NCI-H510A treated with DMSO at 0.1 percent for 48 hours (cell line): Measurements from ENCODE around the gene FAM25G.
"Not testable (repeated sequence)": the region's sequence is repeated elsewhere in the genome, so short reads cannot be mapped to it uniquely, and the experiment has no call there.

Experiments
- DNase-seq: peaks from one replicate; lab custom pipeline; 2025; lab: John Stamatoyannopoulos, UW

The FAM25G gene

DNA sequence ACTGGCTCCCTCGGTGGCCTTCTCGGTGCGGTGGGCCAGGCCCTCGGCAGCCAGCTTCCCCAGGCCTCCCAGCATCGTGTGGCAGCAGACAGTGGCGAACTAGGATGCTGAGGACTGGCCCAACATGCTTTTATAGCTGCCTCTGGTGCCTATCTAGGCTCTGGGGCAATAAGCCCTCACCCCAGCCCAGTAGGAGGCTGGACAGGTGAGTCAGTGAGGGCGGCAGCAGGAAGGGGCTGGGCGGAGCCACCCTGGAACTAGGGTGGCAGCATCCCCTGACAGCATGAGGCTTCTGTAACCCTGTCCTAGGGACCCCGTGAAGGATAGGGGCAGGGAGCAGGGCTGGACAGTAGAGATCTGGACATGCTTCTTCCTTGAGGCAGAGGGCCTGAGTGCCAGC, at the start of gene FAM25G:
FAM25G (minus strand) TSS at position 101 of the 400 bp plus-strand sequence; CDS start at position 75, 26 bp downstream.
- DNase-seq, result not testable (repeated sequence)

GRCh38 chr10:47536430-47536829, 44.9 kb upstream of the FAM25G start:
- not testable (repeated sequence) for DNase-seq

GRCh38 chr10:47523475-47523874, 32.0 kb upstream of the FAM25G start, which contains the start of gene AGAP9:
Gene AGAP9 (minus strand): TSS chr10:47523638. CDS start chr10:47523526, 112 bp downstream.
- DNase-seq, result not testable (repeated sequence)

DNA sequence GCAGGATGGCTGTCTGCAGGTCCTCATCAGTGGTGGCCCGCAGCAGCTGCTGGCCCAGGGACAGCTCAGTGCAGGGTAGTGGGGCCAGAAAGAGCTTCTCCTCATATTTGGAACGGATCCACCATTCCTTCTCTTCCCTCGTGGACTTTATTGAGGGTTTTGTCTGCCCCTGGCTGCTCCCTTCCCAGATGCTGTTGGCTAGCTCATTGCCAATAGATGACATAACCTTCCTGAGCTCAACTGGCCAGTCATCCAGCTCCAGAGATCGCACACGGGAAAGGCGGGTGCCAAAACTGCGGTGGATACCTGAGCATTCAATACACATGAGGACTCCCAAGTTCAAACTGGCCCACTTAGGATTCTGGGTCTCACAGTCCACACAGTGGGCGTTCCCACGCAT, 10.8 kb upstream of the FAM25G start:
- not testable (repeated sequence) for DNase-seq

- DNase-seq, result not testable (repeated sequence)
Observed at GRCh38 chr10:47494226-47494625, 2.7 kb upstream of the FAM25G start.

- DNase-seq, result not testable (repeated sequence)
Observed at GRCh38 chr10:47489630-47490029, 1.9 kb downstream of the FAM25G start.

- not testable (repeated sequence) for DNase-seq
Observed at GRCh38 chr10:47485943-47486342, 5.6 kb downstream of the FAM25G start.

DNA sequence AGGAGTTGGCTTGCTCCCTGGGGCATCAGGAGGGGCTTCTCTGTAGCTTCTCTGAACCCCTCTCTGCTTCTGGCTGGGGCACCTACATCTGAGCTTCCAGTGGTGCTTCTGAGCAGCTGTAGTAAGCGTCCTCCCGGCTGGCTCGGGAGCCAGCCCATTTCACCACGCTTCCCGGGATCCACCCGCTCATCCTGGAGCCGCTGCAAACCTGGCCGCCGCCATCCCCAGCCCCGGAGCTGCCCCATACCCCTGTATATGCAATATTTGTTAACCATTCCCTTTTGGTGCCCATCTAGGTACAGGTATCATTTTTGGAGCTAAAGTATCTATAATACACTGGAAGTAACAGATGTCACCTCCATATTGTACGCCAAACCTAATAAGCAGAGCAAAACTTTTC, 6.7 kb downstream of the FAM25G start:
- DNase-seq, result not testable (repeated sequence)

- DNase-seq, result not testable (repeated sequence)
Observed at GRCh38 chr10:47483923-47484322, 7.6 kb downstream of the FAM25G start, which contains the start of gene ANXA8. Gene ANXA8 (minus strand): TSS chr10:47484115. CDS start chr10:47483933, 182 bp downstream.

DNA sequence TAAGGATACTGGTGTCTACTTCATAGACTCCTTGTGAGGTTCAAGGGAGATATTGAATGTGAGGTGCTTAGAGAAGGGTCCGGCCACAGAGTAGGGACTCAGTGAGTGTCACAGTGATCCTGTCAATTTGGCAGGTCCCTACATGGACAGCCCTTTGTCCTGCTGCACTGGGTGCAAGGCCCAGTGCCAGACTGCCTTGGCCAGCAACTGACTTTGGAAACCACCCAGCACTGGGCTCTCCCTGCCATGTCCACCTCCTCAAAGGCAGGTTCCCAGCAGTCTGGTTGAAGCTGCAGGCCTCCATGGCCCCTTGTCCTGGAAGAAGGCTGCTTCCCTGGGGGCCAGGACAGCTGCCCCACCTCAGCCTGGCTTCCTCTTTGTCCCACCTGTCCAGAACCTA, 9.1 kb downstream of the FAM25G start:
- DNase-seq, result not testable (repeated sequence)

- DNase-seq, result not testable (repeated sequence)
Observed at GRCh38 chr10:47481768-47482181, 9.7 kb downstream of the FAM25G start.

DNA sequence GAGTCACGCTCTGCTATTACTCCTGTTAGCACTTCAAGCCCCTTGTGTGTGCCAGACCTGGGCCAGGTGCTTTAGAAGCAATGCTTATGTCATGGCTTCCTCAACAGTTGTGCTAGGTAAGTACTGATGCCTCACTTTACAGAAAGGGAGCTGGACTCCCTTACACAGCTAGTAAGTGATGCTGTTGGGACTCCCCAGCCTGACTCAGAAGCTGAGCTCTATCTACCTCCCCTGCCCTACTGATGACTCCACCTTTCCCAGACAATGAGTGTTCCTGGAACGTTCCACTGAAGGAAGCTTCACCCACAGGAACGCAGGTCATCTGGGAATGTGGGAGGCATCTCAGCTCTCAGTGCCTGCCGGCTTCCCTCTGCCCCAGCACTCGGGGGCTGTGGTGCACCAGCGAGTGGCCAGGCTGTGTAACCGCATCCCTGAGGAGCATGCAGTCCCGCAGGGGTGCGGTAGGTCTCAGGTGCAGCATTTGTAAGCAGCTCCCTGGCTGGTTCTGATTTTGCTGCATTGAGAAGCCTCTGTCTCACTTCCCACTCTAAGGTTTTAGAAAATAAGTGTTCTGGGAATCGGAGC, 10.2 kb downstream of the FAM25G start:
- not testable (repeated sequence) for DNase-seq

DNA sequence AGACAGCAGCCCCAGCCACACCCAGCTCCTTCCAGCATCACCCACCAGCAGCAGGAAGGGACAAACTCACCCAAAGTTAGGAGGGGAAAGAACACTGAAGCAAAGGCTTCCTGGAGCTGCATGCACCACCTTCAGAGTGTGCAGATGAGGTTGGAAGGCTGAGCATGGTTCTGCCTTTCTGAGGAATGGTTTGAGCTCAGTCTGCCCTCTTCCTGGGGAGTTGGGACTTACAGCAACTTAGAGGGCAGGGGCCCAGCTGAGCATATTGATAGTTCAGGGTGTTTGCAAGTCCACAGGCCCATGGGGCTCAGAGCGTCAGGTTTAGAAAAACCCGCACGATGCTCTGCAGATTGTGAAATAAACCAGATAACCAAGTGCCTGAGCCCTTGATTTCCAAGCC, 11.4 kb downstream of the FAM25G start:
- not testable (repeated sequence) for DNase-seq

- not testable (repeated sequence) for DNase-seq
Observed at GRCh38 chr10:47478114-47478513, 13.4 kb downstream of the FAM25G start.

DNA sequence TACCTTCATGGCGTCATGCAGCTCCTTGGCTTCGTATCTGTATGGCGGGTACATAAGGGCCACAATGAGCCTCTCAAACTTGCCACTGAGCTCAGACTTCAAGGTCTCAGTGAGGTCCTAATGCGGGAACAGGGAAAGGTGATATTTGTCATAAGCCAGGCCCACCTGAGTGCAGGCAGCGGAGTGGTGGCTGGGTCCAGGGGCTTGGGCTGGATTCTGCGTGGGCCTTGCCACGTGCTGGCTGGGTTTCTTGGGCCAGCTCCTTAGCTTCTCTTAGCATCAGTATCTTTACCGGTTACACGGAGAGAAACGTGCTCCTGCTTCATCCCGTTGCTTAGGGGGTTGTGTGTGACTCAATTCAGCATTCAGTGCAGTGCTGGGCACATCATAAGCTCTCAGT, 14.4 kb downstream of the FAM25G start:
- DNase-seq, result not testable (repeated sequence)

DNA sequence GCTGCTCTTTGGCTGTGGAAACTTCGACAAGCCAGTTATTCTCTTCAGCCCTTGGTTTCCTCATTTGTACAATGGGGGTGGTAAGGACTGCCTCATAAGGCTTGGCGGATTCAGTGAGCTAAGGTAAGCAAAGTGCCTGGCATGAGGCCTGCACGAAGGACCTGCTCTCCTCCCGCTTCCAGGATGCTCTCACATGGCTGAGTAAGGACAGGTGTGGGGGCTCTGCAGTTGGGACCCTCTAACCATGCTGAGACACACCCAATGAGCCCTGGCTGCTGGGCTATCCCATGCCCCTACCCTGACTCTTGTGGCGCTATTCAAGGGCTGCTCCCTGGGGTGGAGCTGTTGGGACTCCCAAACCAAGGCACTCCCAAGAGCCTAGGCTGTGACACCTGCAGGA, 16.4 kb downstream of the FAM25G start:
- DNase-seq, result not testable (repeated sequence)

DNA sequence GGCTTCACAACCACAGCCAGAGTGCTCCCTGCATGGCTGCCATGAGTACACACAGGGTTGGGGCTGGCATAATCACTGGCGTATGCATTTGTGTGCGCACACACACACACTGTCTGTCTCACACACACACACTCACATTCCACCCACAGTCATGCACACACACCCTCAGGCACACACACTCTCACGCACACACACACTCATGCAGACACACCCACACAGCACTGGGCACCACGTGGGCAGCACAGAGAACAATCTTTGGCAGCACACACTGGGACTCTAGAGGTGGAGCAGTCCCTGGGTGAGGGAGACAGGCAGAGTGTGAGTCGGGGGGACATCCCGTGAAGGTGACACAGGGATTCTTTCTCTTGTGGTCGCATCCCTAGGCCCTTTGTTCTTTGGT, 18.0 kb downstream of the FAM25G start:
- not testable (repeated sequence) for DNase-seq

DNA sequence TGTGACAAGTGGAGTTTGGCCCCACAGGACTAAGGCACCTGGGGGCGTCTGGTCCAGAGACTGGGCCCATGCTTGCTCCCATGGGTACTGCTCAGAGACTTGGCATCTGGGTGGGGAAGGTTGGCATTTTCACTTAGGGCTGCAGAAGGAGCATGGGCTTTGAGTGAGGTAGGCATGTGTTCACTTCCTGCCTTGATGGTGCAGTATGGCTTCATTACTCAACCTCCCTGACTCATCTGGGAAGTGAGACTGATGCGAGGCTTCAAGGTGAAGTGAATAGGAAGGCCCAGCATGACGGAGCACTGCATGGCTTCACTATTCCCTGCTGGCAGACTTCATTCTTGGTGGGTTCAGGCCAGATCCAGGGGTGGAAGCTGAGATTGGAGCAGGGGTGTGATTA, 18.9 kb downstream of the FAM25G start:
- DNase-seq, result not testable (repeated sequence)

DNA sequence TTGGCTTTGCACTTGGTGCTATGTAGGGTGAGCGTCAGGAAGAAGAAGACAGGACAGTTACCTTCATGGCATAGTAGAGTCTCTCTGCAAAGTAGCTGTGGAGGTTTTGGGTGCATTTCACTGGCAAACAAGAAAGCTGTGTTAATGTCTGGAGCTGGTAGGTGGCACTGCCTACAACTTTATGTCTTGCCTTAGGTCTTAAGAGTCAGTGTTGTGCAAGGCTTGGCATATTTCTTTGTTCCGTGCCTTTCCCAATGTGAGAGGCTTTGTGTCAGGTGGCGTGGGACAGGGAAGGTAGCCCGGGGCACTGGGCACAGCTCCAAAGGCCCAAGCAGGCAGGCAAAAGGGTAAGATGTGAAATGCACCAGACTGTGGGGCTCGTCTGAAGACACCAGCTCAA, 19.4 kb downstream of the FAM25G start:
- not testable (repeated sequence) for DNase-seq

GRCh38 chr10:47468731-47469528, 22.6 kb downstream of the FAM25G start:
- not testable (repeated sequence) for DNase-seq

DNA sequence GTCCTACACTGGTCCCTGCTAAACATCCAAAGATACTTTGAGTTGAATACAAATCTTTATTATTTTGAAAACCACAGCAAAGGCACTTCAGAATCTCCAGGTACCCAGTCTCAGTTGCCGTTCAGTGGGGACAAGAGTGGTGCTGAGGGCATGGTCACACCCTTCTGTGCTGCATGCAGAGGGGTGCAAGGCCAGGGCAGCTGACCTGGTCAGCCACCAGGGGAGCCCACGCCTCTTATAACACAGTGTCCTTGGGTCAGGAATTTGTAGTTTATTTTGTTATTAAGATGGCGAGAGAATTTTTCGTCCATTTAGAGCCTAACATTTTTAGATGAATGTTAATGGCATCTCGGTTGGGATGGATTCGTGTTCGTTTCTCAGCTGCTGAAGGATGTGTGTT, 23.5 kb downstream of the FAM25G start:
- not testable (repeated sequence) for DNase-seq

DNA sequence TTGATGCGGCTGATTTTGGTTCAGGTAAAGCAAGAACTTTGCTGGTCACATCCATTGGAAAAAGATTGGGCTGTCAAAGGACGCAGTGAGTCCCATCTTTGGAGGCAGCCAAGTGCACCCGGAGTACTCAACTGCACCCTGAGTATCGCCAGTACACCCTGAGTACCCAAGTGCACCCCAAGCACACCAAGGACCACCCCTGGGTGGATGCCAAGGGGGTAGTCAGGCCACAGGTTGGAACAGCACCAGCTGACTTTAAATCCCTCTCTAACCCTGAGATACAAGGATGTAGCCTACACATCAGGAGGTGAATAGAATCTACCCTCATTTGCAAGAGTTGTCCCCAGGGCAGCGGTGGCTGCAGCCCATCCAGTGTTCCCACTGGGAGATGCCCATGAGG, 24.0 kb downstream of the FAM25G start:
- not testable (repeated sequence) for DNase-seq
